Islet of Langerhans (tissue), 1 donor: ENCODE measurements around the gene MTX1.
"Not testable (repeated sequence)": the region's sequence is repeated elsewhere in the genome, so short reads cannot be mapped to it uniquely, and the experiment has no call there.

Source experiments
- FAIRE-seq: peaks from one replicate; lab custom pipeline; 2011; peaks lifted over from hg19 to GRCh38; lab: Jason Lieb, UNC

Gene MTX1

DNA sequence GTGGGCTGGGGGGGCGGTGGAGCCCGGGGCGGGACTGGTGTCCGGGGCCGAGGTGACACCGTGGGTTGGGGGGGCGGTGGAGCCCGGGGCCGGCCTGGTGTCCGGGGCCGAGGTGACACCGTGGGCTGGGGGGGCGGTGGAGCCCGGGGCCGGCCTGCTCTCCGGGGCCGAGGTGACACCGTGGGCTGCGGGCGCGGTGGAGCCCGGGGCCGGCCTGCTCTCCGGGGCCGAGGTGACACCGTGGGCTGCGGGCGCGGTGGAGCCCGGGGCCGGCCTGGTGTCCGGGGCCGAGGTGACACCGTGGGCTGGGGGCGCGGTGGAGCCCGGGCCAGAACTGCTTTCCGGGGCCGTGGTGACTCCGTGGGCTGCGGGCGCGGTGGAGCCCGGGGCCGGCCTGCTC lies 18.6 kb upstream of the MTX1 start:
- not testable (repeated sequence) for FAIRE-seq

DNA sequence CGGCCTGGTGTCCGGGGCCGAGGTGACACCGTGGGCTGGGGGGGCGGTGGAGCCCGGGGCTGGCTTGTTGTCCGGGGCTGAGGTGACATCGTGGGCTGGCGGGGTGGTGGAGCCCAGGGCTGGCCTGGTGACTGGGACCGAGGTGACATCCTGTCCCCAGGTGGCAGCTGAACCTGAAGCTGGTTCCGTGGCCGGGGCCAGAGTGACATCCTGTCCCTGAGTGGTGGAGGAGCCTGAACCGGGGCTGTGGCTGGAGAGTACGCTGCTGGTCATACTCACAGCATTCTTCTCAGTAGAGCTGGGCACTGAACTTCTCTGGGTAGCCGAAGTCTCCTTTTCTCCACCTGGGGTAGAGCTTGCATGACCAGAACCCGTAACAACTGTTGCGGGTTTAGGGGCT lies 16.6 kb upstream of the MTX1 start:
- FAIRE-seq, result no peak

DNA sequence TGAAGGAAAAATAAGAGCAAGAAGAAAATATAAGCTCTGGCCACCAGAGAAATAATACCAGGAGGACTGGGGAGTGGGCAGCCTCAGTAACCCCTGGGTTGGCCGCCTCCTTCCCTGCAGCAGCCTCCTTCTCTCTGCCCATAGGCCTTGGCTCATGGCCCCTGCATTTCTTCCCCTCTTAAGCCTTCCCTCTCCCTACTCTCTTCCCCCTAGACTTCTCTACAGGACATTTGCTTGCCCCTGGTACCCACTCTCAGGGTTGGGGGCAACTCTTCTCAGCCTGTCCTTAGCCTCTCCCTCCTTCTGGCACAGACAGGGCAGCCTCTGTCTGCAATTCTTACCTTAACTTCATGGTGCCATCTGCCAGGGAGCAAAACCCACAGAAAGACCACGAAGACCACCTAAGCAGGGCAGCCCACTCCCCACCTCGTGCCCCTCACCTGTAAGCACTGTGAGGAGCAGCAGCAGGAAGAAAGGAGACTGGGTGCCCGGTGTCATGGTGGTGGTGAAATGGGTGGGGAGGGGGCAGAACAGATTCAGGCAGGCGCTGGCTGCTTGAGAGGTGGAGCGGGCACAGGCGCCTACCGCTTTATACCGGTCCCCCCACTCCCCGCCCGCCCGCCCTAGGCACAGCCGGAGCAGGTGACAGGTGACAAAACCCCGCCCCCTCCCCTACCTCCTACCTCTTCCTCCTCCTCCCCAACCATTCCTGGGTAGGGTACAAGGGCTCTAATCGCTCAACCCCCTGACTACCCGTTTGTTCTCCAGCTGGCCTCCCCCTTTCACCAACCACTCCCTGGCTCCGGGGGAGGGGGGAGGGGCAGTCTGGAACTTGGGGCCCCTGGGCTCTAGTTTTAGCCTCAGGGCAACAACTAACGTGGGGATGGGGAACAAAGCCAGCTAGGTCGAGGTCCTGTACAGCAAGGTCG lies 15.9 kb upstream of the MTX1 start:
- FAIRE-seq, result no peak

DNA sequence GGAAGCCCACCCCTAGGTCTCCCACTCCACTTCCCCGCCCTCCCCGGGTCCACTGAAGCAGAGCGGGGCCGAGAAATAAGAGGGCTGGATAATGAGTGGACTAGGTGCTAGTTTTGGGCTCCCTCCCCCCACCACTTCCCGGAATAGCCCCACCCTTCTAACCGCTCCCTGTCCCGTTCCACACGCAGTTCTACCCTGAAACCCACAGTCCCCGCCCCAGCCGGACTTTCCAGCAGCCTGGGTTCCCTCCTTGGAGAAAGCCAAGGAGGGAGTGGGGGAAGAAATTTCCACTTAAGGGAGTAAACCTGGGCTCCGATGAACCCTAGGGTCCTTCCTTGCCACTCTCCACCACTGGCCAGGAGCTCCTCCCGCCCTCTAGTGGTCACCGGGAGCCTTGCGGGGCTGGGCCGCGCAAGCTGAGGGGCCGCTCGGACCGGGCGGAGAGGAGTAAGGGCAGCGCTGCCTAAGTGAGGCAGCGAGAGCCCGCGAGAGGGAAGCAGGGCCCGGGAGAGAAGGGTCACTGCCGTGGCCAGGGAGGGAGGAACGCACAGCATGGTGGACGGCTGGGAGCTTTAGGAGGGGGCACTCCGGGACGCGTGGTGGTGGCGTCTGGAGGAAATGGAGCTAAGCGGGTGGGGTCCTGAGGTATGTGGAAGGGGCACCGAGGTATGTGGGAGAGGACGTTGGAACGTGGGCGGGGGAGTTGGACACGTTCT lies 15.1 kb upstream of the MTX1 start:
- no peak for FAIRE-seq

DNA sequence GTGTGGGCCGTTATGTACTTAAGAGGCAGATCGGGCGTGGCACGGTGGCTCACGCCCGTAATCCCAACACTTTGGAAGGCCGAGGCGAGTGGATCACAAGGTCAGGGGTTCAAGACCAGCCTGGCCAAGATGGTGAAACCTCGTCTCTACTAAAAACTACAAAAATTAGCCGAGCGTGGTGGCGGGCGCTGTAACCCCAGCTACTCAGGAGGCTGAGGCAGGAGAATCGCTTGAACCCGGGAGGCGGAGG lies 14.6 kb upstream of the MTX1 start:
- not testable (repeated sequence) for FAIRE-seq

DNA sequence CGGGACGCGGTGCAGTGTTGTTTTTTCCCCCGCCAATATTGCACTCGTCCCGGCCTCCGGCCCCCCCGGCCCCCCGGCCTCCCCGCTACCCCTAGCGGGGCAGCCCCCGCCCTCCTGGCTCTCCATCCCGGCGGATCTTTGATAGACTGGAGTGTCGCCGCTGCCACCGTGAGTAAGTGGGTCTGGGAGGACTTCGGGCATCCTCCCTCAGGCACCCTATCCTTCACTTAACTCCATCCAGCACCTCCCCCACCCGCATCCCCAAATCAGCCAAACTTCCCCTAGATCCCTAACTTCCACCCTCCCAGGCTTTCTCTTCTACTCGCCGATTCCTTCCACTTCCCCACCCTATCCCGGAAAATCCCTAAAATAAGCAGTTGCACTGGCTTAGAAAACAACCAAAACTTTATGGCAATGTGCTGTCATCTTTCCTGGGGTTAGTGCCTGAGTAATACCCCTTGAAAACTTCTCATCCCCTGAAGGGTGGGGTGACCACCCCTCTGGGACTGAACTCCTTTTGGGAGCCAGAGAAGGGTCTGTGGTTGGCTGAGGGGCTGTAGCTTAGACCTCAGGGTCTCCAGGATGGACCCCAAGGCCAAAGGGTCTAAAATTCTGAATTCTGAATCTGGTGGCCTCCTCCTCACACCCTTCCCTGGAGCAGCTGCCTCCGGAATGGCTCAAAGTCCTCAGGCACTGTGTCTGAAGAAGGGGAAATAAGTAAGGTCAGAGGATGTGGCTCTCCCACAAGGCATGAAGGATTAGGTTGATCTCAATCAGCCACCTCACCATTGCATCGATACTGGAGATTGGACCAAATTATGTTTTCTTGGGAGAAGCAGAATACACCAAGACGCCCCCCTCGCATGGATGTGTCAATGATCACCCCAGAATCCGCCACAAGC lies 13.0 kb upstream of the MTX1 start:
- no peak for FAIRE-seq

DNA sequence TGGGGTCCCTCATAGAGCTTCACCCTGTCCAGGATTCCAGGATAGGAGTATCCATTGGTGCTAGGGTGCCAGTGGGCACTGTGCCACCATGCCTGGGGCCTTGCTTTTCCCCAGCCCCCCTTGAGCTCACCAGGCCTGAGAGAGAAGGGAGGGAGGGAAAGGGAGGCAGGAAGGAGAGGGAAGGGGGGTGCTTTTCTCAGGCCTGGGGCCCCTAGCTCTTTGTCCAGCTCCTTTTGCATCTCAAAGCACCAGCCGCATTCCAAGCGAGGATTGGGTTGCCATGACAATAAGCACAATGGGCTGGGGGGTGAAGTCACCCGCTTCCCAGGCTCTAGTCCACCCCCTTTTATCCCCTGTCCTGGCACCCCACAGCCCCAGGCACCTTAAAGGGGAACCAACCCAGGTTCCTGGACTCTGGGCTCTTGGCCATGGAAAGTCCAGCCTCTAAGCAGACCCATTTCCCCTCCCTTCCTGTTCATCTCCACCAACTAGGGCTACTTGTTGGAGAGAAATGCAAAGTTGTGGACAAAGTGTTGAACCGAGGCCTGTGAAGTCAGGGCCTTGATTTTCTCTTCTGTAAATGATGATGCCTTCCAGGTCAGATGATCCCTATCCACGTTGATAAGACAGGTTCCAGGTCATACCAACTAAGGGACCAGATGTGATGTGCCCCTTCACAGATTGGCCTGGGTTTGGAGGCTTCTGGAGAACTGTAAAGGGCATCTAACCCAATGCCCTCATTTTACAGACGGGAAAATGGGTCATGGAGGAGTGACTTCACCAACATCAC lies 12.2 kb upstream of the MTX1 start:
- no peak for FAIRE-seq

DNA sequence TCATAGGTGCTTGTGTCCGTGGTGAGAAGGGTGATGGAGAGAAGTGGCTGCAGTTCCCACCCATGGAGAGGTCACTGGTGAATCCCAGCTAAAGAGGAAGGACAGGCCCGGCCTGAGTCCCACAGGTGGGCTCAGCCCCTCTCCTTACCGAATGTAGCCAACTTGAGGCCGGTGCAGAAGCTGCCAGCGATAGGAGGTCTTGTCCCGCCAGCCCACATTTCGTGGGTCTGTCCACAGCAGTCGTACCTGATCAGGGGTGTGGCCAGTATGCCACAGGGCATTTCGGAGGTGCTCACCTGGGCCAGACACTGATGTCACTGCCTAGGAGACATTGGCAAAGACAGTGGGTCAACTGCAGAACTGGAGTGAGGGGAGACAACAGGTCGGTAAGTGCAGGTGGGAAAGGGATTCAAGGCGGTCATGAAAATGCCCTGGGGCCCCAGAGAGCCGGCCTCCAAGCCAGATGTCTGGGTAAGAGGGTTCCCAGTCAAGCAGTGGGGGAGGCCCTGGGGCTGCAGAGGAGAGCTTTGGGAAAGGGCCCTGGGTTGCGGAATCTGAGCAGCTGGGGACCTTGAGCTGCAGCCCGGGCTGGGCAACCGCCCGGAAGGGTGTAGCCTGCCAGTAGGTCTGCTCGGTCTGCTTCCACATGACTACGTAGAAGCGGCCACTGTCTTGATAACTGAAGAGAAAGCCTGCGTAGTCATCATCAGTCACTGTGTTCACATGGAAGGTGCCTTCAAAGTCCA lies 11.4 kb upstream of the MTX1 start:
- no peak for FAIRE-seq

DNA sequence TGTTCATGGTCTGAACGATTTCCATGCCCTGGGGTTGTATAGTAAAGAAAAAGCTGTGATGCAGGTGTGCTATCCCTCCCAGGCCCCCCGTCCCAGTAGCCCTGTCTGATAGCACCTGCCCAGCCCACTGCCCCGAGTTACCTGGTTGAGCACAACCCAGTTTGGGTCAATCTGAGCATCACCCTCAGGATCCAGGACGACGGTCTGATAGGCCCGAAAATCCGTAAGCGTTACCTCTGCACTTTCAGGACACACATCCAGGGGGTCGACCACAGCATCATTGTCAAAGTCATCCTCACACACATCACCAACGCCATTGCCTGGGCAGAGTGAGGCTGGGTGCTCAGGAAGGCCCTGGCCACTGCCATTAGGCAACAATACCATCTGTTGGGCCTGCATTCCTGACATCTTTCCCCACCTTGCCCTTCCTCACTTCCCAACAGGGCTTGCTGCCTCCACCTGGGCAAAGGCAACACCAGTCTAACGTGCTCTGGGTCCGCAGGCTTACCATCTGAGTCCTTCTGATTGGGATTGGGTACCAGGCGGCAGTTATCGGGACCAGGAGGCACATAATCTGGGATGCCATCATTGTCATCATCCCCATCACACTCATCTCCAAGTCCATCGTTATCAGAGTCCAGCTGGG lies 10.5 kb upstream of the MTX1 start:
- no peak for FAIRE-seq

DNA sequence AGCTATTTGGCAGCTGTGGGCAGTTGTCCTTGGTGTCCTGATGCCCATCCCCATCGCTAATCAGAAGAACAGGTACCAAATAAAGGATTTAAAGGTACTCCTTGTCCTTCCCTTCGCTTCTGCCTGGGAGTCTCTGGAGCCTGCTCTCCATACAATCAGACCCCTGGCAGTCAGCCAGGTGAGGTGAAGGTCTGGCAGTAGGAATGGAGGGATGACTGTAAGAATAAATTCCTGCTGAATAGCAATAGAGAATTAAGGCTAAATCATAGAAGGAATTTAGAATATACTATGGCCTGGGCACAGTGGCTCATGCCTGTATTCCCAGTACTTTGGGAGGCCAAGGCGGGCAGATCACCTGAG lies 10.0 kb upstream of the MTX1 start:
- FAIRE-seq, result no peak

DNA sequence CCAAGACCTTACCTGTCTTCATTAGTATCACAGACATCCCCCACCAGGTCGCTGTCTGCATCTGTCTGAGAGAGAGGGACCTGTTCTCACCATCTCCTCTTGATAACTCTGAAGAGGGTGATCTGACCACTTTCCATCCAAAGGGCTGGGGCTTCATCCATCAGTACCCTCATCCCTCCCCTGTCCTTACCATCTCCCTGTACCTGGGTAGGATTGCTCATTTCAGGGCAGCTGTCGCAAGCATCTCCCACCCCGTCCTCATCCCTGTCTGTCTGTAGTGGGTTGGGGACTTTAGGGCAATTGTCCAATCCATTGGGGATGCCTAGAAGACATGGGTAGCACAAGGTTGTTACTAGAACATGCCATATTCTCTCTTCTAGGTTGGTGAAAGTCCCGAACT lies 8.7 kb upstream of the MTX1 start:
- FAIRE-seq, result no peak

DNA sequence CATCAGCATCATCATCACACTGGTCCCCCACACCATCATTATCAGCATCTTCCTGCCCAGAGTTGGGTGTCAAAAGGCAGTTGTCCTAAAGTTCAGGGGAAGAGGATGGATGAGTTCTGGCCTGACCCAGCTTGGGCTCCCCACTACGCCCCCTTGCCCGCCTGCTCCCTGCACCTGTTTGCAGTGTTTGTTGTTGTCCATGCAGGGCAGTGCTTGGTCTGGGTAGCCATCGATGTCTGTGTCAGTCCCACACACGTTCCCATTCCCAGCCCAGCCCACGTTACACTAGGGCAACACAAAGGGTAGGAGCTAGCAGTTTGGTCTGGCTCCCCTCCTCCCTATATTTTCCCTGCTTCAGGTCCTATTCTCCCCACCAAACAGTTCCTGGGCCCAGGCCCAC lies 7.6 kb upstream of the MTX1 start:
- FAIRE-seq, result no peak

DNA sequence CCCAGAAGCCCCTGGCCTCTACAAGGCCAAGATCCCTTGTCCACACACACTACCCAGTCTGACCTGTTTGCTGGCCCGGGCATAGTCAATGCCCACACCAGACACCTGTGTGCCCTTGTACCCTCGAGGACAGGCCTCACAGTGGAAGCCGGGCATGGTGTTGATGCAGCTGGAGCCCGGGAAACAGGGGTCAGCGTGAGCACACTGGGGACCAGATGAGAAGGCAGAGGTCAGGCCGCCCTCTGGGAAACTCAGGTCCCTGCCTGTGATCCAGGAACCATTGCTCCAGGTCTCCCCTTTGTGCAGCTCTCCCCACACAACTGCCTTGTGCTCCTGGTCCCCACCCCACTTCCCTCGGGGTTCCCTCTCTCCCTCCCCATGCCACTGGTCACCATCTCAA lies 6.3 kb upstream of the MTX1 start:
- FAIRE-seq, result no peak

DNA sequence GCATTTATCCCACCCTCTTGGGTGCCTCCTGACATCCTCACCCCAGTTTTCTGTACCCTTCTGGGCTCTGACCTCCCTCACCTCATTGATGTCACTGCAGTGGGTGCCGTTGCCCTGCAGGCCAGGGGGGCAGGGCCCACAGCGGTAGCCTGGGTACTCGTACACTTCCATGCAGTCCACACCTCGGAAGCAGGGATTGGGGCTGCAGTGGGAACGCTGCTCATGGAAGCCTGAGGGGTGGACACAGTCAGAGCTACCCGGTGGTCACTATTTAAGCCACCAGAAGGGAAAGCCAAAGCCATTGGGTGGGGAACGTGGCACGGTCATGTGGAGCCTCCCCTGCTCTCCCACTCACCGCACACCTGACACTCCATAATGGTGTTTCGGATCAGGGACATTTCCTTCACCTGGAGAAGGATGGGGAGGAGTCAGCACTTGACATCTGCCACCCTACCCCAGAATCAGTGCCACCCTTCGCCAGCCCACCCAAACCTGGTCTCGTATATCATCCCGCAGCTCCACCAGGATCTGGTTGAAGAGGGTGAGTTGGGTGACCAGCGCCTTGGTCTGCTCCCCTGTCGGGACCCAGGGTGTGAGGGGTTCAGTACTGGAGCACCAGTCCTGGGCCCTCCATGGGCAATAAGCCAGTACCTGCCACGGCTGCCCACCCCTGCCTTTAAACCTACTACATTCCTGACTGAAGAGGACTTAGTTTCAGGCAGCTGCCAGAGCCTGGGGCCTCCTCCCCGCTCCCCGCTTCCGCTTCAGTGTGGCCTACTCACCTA lies 5.6 kb upstream of the MTX1 start:
- FAIRE-seq, result no peak

DNA sequence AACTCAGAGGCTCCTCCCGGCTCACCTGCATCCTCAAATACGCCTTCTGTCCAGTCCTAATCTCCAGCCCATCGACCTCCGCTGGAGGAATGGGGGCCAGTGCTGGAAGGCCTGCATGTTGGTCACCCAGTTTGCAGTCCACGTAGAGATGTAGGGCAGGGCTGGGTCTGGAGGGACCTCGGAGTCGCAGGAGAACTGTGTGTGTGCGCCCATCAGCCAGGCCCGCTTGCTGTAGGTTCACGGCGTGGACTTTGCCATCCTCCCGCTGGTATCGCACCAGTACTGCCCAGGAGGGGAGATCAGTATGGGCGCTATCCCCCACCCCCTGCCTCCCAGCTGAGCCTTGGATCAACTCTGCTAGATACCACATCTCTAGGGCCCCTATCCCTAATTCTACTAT lies 3.5 kb upstream of the MTX1 start:
- no peak for FAIRE-seq

DNA sequence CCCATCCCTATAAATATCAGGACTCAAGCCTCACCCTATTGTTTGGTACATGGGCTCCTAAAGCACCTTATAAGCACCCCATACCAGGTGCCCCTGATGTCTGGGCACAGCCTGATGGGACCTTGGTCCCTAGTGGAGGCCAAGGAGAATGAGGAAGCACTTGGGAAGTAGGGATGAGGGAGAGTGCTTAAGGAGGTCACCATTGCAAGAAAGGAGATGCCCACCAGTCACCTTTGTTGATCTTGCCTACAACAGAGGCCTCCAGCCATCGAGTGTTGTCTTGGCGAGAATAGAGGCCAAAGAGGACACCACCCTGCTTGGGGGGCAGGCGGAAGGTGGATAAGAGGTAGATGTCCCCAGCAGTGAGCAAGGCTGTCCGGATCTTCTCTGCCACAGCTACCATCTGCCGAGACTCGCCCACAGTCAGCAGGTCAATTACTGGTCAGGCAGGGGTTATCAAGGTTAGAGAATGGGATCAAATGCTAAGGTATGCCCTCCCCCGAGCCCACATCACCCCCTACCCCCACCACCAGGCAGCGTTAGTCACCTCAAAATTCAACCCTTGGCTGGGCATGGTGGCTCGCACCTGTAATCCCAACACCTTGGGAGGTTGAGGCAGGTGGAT lies 2.4 kb upstream of the MTX1 start:
- no peak for FAIRE-seq

DNA sequence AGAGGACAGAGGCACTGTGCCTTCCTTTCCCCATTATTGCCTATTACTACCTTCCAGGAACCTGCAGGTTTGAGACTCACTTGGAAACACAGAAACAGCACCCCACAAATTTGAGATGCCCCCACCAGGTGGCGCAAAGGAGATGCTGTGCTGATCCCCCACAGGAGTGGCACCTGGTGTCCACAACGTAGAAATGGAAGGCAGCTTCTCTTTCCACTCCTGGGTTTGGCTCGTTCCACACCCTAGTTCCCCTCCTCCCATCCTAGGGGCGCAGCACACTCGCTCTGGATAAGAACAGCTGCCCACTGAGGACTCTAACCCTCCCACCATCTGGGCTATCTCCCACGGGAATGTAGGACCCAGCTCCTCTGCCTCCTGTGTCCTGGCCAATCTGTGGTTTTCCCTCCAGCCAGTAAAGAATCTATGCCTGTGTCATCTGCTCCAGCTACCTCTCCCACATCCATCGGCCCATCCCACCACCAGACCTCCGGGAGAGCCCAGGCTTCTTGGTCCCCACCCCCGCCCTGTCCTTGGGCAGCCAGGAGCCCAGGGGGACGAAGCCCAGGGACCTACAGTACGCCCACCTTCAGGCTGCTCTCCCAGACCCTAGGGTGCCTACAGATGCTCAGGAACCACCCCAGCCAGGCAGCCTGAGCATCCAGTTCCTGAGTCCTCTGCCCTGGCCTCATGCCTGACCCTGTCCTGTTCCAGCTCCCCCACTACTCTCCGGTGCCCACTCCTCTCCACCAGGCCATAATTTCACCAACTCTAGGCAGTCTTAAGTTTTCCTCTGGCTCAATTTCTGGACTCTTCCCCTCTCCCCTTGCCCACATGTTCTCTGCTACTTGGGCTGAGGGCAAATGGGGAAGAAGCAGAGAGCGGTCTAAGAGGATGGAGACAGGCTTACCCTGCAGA lies 1.3 kb upstream of the MTX1 start:
- FAIRE-seq, result no peak

DNA sequence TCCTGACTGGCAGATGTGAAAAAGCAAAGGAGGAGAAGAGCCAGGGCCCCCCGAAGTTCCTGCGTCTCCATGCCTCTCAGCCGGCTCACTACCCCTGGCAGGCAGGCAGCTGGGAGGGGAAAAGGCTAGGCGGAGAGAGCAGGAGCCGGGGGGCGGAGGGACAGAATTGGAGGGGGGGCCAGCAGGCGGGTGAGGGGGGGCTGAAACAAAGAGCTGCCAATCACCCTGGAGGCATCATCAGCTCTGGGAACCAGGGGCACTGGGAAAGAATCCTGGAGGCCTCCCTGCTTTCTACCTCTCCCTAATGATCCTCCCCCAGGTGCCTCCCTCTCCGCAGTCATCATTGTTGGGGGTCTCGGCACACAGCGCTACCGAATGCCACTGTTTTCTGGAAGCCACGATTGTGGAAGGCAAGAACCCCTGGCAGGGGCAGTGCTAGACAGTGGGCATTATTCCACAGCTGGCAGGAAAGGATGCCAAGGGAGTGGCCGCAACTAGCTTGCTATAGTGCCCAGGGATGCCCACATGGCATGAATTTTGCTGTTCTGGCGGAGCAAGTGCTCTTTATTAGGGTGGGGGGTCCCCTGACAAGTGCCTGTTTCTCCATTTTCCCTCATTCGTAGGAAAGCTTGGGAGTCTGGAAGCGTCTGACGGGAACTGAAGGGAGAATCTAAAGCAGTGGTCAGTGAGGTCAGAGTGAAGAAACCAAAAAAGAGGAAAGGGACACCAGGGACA lies 522 bp upstream of the MTX1 start, which contains the start of gene THBS3:
TSS of gene THBS3 (minus strand) at position 92 of the 735 bp plus-strand sequence. CDS start at position 71, 21 bp downstream.
- no peak for FAIRE-seq
